ENCODE results near the gene AKAP13.
"Not testable (repeated sequence)": the region's sequence is repeated elsewhere in the genome, so short reads cannot be mapped to it uniquely, and the experiment has no call there.

Gene AKAP13

DNA sequence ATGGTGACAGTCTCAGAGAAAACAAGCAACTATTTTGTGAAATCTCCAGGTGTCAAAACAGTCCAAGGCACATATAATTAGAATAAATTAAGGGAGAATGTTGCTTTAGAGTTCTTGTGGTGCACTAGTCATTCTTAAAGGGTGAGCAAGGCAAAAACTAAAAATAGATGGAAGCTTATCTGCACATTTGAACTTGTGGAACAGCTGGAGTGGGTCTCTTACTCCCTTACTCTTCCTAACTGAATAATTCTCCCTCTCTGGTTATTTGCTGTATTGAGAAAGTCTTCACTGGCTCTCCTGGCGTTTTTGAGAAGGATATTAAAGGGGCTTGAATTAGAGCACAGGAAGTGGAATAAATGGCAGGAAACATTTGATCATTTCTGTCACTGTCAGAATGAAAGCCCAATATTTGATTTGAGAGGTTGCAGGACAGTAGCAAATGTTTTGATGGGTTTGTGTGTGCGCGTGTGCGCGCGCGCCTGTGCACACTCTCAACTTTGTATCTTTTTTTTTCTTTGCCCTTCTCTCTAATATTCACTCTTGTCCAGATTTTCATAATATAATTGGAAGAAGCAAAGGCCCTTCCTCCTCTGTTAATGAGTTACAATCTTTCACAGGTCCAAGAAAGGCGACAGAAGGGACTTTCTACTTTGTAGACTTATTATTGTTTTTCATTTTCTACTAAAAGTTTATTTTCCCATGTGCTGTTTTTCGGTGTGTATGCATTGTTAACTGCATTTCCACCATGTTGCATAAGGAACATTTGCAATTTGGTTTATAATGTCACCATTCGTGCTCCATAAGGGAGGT lies 40.9 kb downstream of the AKAP13 start:
- Mint-ChIP-seq H3K27me3 (no peaks in the 10 kb centered on the region), H3K4me1 (ENCODE audit: low read depth) (peaks cover 82% of the 10 kb centered on the region), H3K27ac (peak overlapping the region; percentile 51), H3K36me3 (ENCODE audit: low read depth) (no peaks in the 10 kb centered on the region), H3K4me3 (peak overlapping the region; percentile 37), H3K9me3 (no peaks in the 10 kb centered on the region)
- no peak for DNase-seq

DNA sequence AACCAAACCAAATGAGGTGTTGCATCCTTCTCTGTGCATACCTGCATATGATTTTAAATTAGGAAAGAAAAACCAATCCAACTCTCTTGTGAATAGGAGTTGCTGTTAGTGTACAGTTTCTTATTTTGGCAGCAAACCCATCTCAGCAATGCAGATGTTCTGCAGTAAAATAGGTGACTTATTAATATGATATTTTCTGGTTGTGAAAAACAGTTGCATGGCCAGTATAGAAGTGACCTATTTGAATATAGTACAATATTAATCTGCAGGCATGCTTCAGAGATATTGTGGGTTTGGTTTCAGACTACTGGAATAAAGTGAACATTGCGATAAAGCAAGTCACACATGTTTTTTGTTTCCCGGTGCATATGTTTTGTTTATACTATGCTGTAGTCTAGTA lies 42.2 kb downstream of the AKAP13 start:
- H3K27ac Mint-ChIP-seq, result no peak overlapping the region
- H3K36me3 Mint-ChIP-seq (ENCODE audit: low read depth), result no peaks in the 10 kb centered on the region
- no peaks in the 10 kb centered on the region for H3K27me3 Mint-ChIP-seq
- H3K4me1 Mint-ChIP-seq (ENCODE audit: low read depth), result peaks cover 81% of the 10 kb centered on the region
- DNase-seq, result no peak
- H3K4me3 Mint-ChIP-seq, result no peak overlapping the region
- H3K9me3 Mint-ChIP-seq, result no peaks in the 10 kb centered on the region

DNA sequence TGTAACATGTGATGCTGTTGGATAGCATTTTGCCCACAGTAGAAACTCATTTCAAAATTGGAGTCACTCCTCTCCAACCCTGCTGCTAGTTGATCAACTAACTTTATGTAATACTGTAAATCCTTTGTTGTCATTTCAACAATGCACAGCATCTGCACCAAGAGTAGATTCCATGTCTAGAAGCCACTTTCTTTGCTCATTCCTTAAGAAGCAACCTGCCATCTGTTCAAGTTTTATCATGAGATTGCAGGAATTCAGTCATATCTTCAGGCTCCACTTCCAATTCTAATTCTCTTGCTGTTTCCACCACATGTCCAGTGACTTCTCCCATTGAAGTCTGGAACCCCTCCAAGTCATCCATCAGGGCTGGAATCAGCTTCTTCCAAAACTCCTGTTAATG lies 42.9 kb downstream of the AKAP13 start:
- Mint-ChIP-seq H3K4me3 (no peak overlapping the region), H3K9me3 (no peaks in the 10 kb centered on the region), H3K27me3 (no peaks in the 10 kb centered on the region), H3K4me1 (ENCODE audit: low read depth) (peaks cover 84% of the 10 kb centered on the region), H3K36me3 (ENCODE audit: low read depth) (no peaks in the 10 kb centered on the region), H3K27ac (peak overlapping the region; percentile 19)
- no peak for DNase-seq

DNA sequence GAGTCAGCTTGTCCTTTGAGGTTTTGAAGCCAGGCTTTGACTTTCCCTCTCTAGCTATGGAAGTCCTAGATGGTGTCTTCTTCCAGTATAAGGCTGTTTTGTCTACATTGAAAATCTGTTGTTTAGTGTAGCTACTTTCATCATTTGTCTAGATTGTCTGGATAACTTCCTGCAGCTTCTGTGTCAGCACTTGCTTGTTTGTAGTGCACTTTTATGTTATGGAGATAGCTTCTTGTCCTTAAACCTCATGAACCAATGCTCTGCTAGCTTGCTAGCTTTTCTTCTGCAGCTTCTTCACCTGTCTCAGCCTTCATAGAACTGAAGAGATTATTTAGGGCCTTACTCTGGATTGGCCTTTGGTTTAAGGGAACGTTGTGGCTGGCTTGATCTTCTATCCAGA lies 43.8 kb downstream of the AKAP13 start:
- no peak overlapping the region for H3K4me3 Mint-ChIP-seq
- no peaks in the 10 kb centered on the region for H3K36me3 Mint-ChIP-seq (ENCODE audit: low read depth)
- peak overlapping the region; percentile 28 for H3K27ac Mint-ChIP-seq
- peaks cover 84% of the 10 kb centered on the region for H3K4me1 Mint-ChIP-seq (ENCODE audit: low read depth)
- no peak for DNase-seq
- no peaks in the 10 kb centered on the region for H3K9me3 Mint-ChIP-seq
- no peaks in the 10 kb centered on the region for H3K27me3 Mint-ChIP-seq

DNA sequence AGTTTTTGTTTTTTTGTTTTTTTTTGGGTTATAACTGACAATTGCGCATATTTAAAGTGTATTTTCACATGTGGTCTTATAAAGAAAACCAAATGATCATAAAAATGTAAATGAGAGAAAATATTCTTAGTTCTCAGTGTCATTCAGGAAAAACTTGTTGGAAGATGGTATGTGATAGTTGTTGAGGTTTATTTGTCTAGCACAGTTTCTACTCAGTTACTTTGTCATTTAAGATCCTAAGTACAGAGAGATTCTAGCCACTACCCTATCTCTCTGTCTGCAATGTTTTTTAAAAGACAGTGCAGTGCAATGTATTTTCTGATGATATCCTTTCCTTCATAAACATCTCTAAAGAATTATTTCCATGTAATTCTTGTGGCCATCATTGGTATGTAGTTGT lies 46.1 kb downstream of the AKAP13 start:
- Mint-ChIP-seq H3K27me3 (no peaks in the 10 kb centered on the region), H3K36me3 (ENCODE audit: low read depth) (no peaks in the 10 kb centered on the region), H3K4me1 (ENCODE audit: low read depth) (peaks cover 88% of the 10 kb centered on the region), H3K9me3 (no peaks in the 10 kb centered on the region), H3K4me3 (no peak overlapping the region), H3K27ac (no peak overlapping the region)
- no peak for DNase-seq

DNA sequence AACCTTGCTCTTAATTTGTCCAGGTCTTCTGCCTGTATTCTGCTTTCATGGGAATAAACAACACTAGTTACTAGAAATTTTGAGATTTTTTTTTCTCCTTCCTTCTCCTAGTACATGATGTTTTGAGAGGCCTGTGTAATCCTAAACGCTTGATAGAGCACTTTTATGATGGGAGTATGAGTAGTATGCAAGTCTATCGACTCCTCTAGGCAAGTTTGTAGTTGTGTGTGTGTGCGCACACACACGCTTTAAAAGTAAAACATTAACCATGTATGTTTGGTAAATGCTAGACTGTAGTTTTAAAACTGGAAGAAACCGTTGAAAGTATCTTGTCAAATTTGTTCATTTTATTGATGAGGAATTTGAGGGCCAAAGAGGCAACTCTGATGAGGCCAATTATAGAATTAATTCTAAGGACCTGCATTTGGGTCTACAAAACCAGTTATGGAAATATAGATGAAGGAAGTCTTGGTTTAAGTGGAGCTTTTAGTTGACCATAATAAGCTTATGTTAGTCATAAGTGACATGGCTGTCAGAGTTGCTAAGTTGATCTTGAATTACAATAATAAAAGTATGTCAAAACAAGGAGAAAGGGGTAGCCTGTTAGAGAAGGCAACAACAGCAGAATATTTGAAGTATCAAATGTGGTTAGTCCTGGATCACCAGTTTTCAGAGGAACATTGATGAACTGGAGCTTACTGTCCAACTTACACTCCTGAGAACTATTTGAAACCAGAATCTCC lies 47.1 kb downstream of the AKAP13 start:
- H3K36me3 Mint-ChIP-seq (ENCODE audit: low read depth), result no peaks in the 10 kb centered on the region
- DNase-seq, result no peak
- no peaks in the 10 kb centered on the region for H3K27me3 Mint-ChIP-seq
- no peak overlapping the region for H3K4me3 Mint-ChIP-seq
- H3K9me3 Mint-ChIP-seq, result no peaks in the 10 kb centered on the region
- no peak overlapping the region for H3K27ac Mint-ChIP-seq
- H3K4me1 Mint-ChIP-seq (ENCODE audit: low read depth), result peaks cover 88% of the 10 kb centered on the region

DNA sequence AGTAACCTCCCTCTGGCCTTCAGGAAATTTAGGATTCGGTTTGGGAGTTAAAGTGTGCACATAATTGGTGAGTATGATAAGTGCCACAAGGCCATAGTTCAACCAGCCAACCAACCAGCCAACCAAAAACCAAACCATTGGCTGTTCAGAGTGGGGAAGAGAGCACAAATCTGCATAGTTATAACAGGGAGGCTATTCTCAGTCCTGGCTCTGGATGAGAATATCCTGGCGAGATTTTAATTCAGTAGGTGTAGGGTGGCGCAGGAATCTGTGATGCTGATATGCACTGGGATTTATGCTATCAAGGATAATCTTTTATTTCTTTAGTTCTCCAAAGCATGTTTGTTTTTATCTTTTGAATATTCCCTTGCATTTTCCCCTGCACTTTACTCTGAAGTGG lies 49.1 kb downstream of the AKAP13 start:
- DNase-seq, result no peak
- Mint-ChIP-seq H3K36me3 (ENCODE audit: low read depth) (no peaks in the 10 kb centered on the region), H3K9me3 (no peaks in the 10 kb centered on the region), H3K4me3 (no peak overlapping the region), H3K4me1 (ENCODE audit: low read depth) (peaks cover 78% of the 10 kb centered on the region), H3K27ac (peak overlapping the region; percentile 62), H3K27me3 (no peaks in the 10 kb centered on the region)

DNA sequence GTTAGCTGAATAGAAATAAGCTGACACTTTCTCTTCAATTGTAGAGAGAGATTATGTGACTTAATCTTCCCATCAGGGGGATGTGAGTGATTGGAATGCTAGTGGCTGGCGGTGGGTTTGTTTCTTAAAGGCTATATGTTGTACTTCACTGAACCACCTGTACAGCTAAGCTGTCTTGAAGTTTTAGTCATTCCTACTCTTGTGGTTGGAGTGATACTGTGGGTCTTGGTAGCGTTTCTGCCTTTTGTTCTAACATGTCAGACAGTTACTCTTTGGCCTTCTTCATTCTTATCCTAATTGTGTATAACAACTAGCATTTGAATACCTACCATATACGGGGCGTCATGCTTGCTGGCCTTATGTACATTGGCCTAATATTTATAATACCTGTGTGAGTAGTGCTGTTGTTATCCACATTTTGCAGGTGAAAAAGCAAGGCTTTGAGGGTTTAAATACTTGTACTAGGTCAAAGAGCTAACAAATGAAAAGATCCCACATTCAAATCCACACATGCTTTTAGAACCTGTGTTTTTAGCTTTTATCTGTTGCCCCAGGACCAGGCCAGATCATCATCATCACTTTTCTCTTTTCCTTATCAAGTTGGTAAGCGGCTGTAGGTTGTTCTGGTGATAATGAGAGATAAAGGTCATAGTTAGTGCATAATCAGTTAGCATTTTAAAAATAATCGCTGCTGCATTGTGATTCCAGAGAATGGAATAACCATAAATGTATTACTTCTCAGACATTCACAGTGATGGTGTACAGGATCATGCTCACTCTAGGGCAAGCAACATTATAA lies 50.2 kb downstream of the AKAP13 start:
- Mint-ChIP-seq H3K36me3 (ENCODE audit: low read depth) (no peaks in the 10 kb centered on the region), H3K27ac (peak overlapping the region; percentile 62), H3K9me3 (no peaks in the 10 kb centered on the region), H3K27me3 (no peaks in the 10 kb centered on the region), H3K4me1 (ENCODE audit: low read depth) (peaks cover 72% of the 10 kb centered on the region), H3K4me3 (no peak overlapping the region)
- no peak for DNase-seq

DNA sequence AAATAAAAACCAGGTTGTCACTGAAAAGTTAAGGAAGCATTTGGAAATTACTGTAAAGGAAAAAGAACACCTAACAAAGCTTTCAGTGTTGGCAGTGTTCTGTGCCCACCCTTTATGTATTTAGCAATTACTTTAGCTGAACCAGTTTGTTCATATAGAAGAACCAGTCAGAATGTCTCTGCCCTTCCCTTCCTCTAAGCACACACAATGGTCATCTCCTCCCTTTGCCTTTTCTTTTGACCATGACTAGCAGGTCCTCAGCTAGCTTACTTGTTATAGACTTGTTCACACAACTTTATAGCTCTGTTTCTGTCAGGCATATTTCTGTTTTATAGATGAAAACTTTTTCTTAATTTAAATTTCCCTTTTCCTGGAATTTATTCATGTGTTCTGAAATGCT lies 59.6 kb downstream of the AKAP13 start:
- Mint-ChIP-seq H3K9me3 (no peaks in the 10 kb centered on the region), H3K27ac (no peak overlapping the region), H3K27me3 (no peaks in the 10 kb centered on the region), H3K4me1 (ENCODE audit: low read depth) (peaks cover 45% of the 10 kb centered on the region), H3K4me3 (no peak overlapping the region), H3K36me3 (ENCODE audit: low read depth) (no peaks in the 10 kb centered on the region)
- no peak for DNase-seq

DNA sequence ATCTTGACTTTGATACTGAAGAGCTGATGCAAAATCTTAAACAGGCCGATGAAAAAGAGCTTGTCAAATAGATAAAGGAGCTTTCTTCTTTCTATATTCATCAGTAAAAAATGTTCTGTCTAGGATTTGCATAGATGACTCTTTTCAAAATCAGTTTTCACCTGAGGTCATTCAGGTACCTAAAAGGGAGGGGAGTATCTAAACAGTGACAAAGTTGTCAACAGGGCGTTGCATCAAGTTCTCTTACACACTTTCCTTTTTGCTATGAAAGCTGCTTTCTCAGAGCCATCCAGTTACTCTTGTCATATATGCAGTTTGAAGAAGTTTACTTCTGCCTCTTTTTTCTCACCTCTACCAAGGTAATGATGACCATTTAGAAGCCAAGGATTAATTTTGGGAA lies 60.0 kb downstream of the AKAP13 start:
- Mint-ChIP-seq H3K9me3 (no peaks in the 10 kb centered on the region), H3K27ac (peak overlapping the region; percentile 5), H3K4me3 (no peak overlapping the region), H3K4me1 (ENCODE audit: low read depth) (peaks cover 49% of the 10 kb centered on the region), H3K36me3 (ENCODE audit: low read depth) (no peaks in the 10 kb centered on the region), H3K27me3 (no peaks in the 10 kb centered on the region)
- DNase-seq, result no peak

DNA sequence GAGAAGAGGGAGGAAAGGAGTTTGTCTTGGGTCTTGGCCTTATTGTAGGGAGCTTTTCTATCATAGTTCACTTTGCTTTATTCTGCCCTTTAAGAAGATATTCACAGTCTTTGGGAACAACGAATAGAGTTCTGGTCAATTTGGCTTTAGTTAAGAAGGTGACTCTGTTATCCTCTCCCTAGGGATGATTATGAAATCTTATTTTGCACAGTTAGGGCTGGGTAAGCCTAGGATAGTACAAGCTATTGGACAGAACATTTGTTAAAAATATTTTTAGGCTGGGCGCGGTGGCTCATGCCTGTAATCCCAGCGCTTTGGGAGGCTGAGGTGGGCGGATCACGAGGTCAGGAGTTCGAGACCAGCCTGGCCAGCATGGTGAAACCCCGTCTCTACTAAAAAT lies 61.5 kb downstream of the AKAP13 start:
- not testable (repeated sequence) for H3K27me3 Mint-ChIP-seq; H3K9me3 Mint-ChIP-seq; H3K27ac Mint-ChIP-seq; DNase-seq; H3K36me3 Mint-ChIP-seq (ENCODE audit: low read depth); H3K4me3 Mint-ChIP-seq
- peaks cover 54% of the 10 kb centered on the region for H3K4me1 Mint-ChIP-seq (ENCODE audit: low read depth)

DNA sequence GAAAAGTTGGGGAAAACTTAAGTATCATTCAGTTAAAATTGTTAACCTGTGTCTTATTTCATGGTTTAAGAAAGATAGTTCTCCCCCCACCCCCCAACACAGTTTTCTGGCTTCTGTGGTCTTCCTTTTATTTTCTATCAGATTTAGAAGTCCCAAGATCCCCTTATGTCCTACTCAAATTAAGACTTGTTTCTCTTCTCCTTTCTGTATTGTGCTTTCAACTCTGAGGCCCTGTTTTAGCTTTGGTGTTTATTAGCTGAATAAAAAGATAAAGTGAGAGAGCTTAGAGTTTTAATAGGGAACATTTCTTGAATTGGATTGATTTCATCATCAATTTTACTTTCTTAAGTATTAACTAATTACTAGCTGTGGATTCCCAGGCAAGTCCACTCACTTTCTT lies 62.6 kb downstream of the AKAP13 start:
- H3K27ac Mint-ChIP-seq, result peak overlapping the region; percentile 88
- H3K36me3 Mint-ChIP-seq (ENCODE audit: low read depth), result peaks cover 2% of the 10 kb centered on the region
- H3K4me1 Mint-ChIP-seq (ENCODE audit: low read depth), result peaks cover 60% of the 10 kb centered on the region
- DNase-seq, result no peak
- H3K4me3 Mint-ChIP-seq, result peak overlapping the region; percentile 44
- H3K9me3 Mint-ChIP-seq, result peaks cover 6% of the 10 kb centered on the region
- H3K27me3 Mint-ChIP-seq, result no peaks in the 10 kb centered on the region

DNA sequence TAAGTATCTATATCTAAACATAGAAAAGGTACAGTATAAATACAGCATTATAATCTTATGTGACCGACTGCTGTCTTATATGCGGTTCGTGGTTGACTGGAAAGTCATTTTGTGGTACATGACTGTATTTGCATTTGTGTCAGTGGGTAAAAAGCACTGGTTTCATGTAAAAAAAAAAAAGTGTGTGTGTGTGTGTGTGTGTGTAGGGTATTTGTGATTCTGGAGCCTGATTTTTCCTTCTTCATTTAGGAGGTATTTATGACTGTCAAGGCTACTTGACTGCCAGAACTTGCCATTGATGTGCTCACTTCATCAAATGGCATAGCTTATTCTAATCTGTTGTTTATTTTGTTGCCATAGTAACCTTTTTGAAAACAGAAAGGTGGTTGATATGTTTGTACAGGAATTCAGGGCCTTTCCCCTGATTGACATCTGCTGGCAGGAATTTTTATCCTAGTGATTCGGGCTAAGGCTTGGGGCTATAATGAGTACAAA lies 63.2 kb downstream of the AKAP13 start:
- Mint-ChIP-seq H3K36me3 (ENCODE audit: low read depth) (peaks cover 5% of the 10 kb centered on the region), H3K4me3 (no peak overlapping the region), H3K9me3 (peaks cover 11% of the 10 kb centered on the region), H3K4me1 (ENCODE audit: low read depth) (peaks cover 64% of the 10 kb centered on the region), H3K27ac (peak overlapping the region; percentile 88), H3K27me3 (no peaks in the 10 kb centered on the region)
- no peak for DNase-seq

DNA sequence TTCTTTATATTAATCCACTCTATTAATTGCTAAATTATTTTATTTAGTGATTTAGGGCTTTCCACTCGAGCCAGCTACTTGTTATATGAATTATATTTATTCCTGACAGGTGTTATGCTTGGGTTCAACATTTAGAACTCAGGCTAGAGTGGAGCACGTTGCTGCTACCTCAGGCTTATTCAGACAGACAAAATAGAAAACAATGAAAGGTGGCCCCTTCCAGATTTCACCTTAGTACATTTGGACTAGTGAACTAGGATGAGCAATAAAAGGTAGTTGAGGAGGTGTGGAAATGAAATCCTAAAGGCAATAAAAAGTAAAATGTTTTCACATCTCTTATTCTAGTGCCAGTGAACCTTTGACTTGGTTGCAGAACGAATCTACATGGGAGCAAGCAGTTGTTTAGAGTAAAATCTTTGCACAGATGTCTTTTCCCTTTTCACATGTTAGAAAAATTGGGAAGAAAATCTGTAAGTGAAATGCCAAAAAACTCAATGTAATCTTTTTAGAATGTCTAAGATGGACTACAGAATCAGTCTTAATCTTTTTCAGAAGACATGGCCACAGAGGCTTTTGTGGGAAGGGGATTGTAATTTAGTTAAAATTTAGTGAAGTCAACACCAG lies 63.8 kb downstream of the AKAP13 start:
- no peak overlapping the region for H3K27ac Mint-ChIP-seq
- H3K36me3 Mint-ChIP-seq (ENCODE audit: low read depth), result peaks cover 5% of the 10 kb centered on the region
- H3K4me1 Mint-ChIP-seq (ENCODE audit: low read depth), result peaks cover 66% of the 10 kb centered on the region
- H3K27me3 Mint-ChIP-seq, result no peaks in the 10 kb centered on the region
- DNase-seq, result no peak
- H3K9me3 Mint-ChIP-seq, result peaks cover 13% of the 10 kb centered on the region
- no peak overlapping the region for H3K4me3 Mint-ChIP-seq
